Keratinocyte (primary cell): ENCODE data around the gene TRPC4. TPM values are rescaled to one million over a fixed set of nuclear protein-coding genes. Genes with fewer than 3 reads are reported as not detected.
"Not testable (repeated sequence)": the region's sequence is repeated elsewhere in the genome, so short reads cannot be mapped to it uniquely, and the experiment has no call there.

Experiments
- DNase-seq: peaks from one replicate; pipeline ENCODE4 v3.0.0-alpha.2; 2011; ENCODE audit warnings: low read depth, missing footprints, low spot score
- FAIRE-seq: peaks from 2 replicates; lab custom pipeline; 2011; peaks lifted over from hg19 to GRCh38; lab: Jason Lieb, UNC
- H2AFZ ChIP-seq: 2 replicates; pipeline ENCODE4 v1.6.0; 2012; ENCODE audit warnings: low read length, control low read depth, inconsistent platforms; ENCODE audit not compliant: control insufficient read depth
- H3K27ac ChIP-seq: 2 replicates; pipeline ENCODE4 v1.5.1; 2011; ENCODE audit warnings: low read length; ENCODE audit not compliant: control insufficient read depth, insufficient read depth
- H3K27me3 ChIP-seq: 3 replicates; pipeline ENCODE4 v1.6.0; 2011; ENCODE audit warnings: low read length; ENCODE audit not compliant: control insufficient read depth, insufficient read depth; ENCODE audit errors: extremely low read depth
- H3K36me3 ChIP-seq, 2 experiments: 2 replicates in 1 of 2; 3 replicates in 1 of 2; pipeline ENCODE4 v1.5.1; 2011; ENCODE audit warnings: low read length in 2 of 2, mild to moderate bottlenecking in 1 of 2; ENCODE audit not compliant: control insufficient read depth in 2 of 2, insufficient read depth in 2 of 2; ENCODE audit errors: extremely low read depth in 1 of 2
- H3K4me1 ChIP-seq: 3 replicates; pipeline ENCODE4 v1.5.1; 2011; ENCODE audit warnings: low read length; ENCODE audit not compliant: control insufficient read depth, insufficient read depth; ENCODE audit errors: extremely low read depth
- H3K4me2 ChIP-seq: 3 replicates; pipeline ENCODE4 v1.6.0; 2011; ENCODE audit warnings: low read depth, low read length; ENCODE audit not compliant: control insufficient read depth, insufficient read depth; ENCODE audit errors: extremely low read depth
- H3K4me3 ChIP-seq, 3 experiments: fragments of 200-600 bp in 1 of 3; sonication (generic) in 1 of 3; 2 replicates in 2 of 3; 3 replicates in 1 of 3; pipeline ENCODE4 v1.5.1; 2011 to 2016; ENCODE audit warnings: low read length in 3 of 3, mild to moderate bottlenecking in 3 of 3, control low read depth in 2 of 3, inconsistent platforms in 1 of 3, low read depth in 1 of 3, mixed read lengths in 1 of 3, mixed run types in 1 of 3, moderate library complexity in 1 of 3; ENCODE audit not compliant: control insufficient read depth in 2 of 3, insufficient read depth in 2 of 3; ENCODE audit errors: extremely low read depth in 1 of 3
- H3K79me2 ChIP-seq: 2 replicates; pipeline ENCODE4 v1.6.0; 2012; ENCODE audit warnings: low read length; ENCODE audit not compliant: control insufficient read depth, insufficient read depth
- H3K9ac ChIP-seq: 3 replicates; pipeline ENCODE4 v1.6.0; 2011; ENCODE audit warnings: low read length; ENCODE audit not compliant: control insufficient read depth, insufficient read depth; ENCODE audit errors: extremely low read depth
- H3K9me1 ChIP-seq: 3 replicates; pipeline ENCODE4 v1.6.0; 2011; ENCODE audit warnings: low read length; ENCODE audit not compliant: control insufficient read depth, insufficient read depth; ENCODE audit errors: extremely low read depth
- H3K9me3 ChIP-seq: 2 replicates; pipeline ENCODE4 v1.5.1; 2012; ENCODE audit warnings: low read depth, low read length; ENCODE audit not compliant: control insufficient read depth
- H4K20me1 ChIP-seq: 3 replicates; pipeline ENCODE4 v1.6.0; 2011; ENCODE audit warnings: low read length; ENCODE audit not compliant: control insufficient read depth, insufficient read depth; ENCODE audit errors: extremely low read depth
- CTCF ChIP-seq, 3 experiments: IDR thresholded peaks in 1 of 3; conservative IDR thresholded peaks in 1 of 3; optimal IDR thresholded peaks in 1 of 3; 2 replicates in 2 of 3; 3 replicates in 1 of 3; pipeline versions ENCODE3 to v1.5.1; 2011; ENCODE audit warnings: low read length in 3 of 3, mild to moderate bottlenecking in 3 of 3, moderate library complexity in 2 of 3, control low read depth in 1 of 3, inconsistent platforms in 1 of 3; ENCODE audit not compliant: insufficient read depth in 2 of 3; ENCODE audit errors: extremely low read depth in 1 of 3
- EZH2 ChIP-seq: IDR thresholded peaks from one replicate; pipeline ENCODE4 v1.6.1; 2012; ENCODE audit warnings: inconsistent platforms, mild to moderate bottlenecking, low read length, moderate library complexity
- dilution Hi-C: fragments of 300-500 bp; cut with MboI; formaldehyde crosslinking; loops from one replicate; pipeline ENCODE4 v1.7.0; 2020; ENCODE audit warnings: low sequenced_read_pairs; ENCODE audit not compliant: extremely low pct_ligation_motif_present
- polyA plus RNA-seq, 5 experiments: library from polyadenylated mRNA; depleted of rRNA in 3 of 5; stranded (reverse) in 3 of 5; stranded (forward) in 1 of 5; unstranded in 1 of 5; fragments of >200 nt; gene quantifications; 1 replicate in 1 of 5; 2 replicates in 3 of 5; 3 replicates in 1 of 5; pipeline versions ENCODE4 v1.2.1 to v1.2.3, GENCODE V29; 2011 to 2012; ENCODE audit warnings: missing spikeins in 2 of 5, low read depth in 1 of 5, low replicate concordance in 1 of 5

TRPC4 gene
- polyA plus RNA-seq, 1 donor (not counting 4 experiments of a cell fraction or from before 2014, with no cell fraction given): not detected

DNA sequence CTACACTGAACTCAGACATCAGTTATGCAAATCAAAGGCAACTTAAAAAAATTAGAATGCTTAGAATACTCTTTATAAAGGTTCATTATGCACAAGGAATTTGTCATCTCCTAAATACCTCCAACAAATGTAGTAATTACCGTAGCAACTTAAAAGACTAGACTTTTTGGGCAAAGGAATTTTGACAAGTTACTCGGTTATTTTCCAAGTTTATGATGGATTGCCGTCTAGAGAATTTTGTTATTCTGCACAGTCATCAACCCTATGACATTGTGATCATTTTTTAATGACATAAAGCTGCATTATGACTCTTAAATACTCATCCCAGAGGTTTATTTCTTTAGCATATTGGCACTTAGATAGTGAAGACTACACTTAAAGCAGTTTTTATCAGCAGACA lies 71.9 kb downstream of the TRPC4 start:
- FAIRE-seq: no peak
- H3K79me2 ChIP-seq: no peaks in the 10 kb centered on the region
- DNase-seq: no peak
- no peaks in the 10 kb centered on the region for H3K36me3 ChIP-seq
- H3K4me2 ChIP-seq: no peak overlapping the region
- H3K27ac ChIP-seq: no peak overlapping the region
- H3K9ac ChIP-seq: no peak overlapping the region
- no peaks in the 10 kb centered on the region for H4K20me1 ChIP-seq
- no peak overlapping the region for H3K4me3 ChIP-seq
- H3K9me3 ChIP-seq: no peaks in the 10 kb centered on the region
- no peaks in the 10 kb centered on the region for H3K9me1 ChIP-seq
- H3K27me3 ChIP-seq: no peaks in the 10 kb centered on the region
- no peak overlapping the region for H2AFZ ChIP-seq
- dilution Hi-C loops: no loop called here
- H3K4me1 ChIP-seq: no peaks in the 10 kb centered on the region
- TF ChIP-seq EZH2 (no peak), CTCF (optimal IDR thresholded peaks at IDR 0.05 in 1 of 3, IDR thresholded peaks at IDR 0.05 in 1 of 3, conservative IDR thresholded peaks at IDR 0.05 in 1 of 3; ENCODE audit: extremely low read depth in 1 of 3, insufficient read depth in 2 of 3, low read length in 3 of 3) (no peak)

GRCh38 chr13:37796795-37797194 lies 72.8 kb downstream of the TRPC4 start:
- H3K27me3 ChIP-seq, H3K79me2 ChIP-seq, H3K9me3 ChIP-seq, dilution Hi-C loops, H2AFZ ChIP-seq, DNase-seq, H3K27ac ChIP-seq, FAIRE-seq, H3K36me3 ChIP-seq, H3K4me2 ChIP-seq, H3K4me3 ChIP-seq, H3K9me1 ChIP-seq, H4K20me1 ChIP-seq, H3K9ac ChIP-seq, H3K4me1 ChIP-seq: not testable (repeated sequence)

GRCh38 chr13:37795326-37795725 lies 74.2 kb downstream of the TRPC4 start:
- dilution Hi-C loops: no loop called here
- Histone ChIP-seq H4K20me1 (no peaks in the 10 kb centered on the region), H3K9me3 (no peaks in the 10 kb centered on the region), H3K27me3 (no peaks in the 10 kb centered on the region), H3K4me3 (no peak overlapping the region), H3K79me2 (no peaks in the 10 kb centered on the region), H3K36me3 (no peaks in the 10 kb centered on the region), H3K27ac (no peak overlapping the region), H3K9ac (no peak overlapping the region), H3K4me1 (no peaks in the 10 kb centered on the region), H3K9me1 (no peaks in the 10 kb centered on the region), H3K4me2 (no peak overlapping the region), H2AFZ (no peak overlapping the region)
- DNase-seq: no peak
- no peak for TF ChIP-seq CTCF (optimal IDR thresholded peaks at IDR 0.05 in 1 of 3, IDR thresholded peaks at IDR 0.05 in 1 of 3, conservative IDR thresholded peaks at IDR 0.05 in 1 of 3; ENCODE audit: extremely low read depth in 1 of 3, insufficient read depth in 2 of 3, low read length in 3 of 3)
- no peak for TF ChIP-seq EZH2
- FAIRE-seq: no peak
